ENCODE measurements around the gene EDC3.
"Not testable (repeated sequence)": the region's sequence is repeated elsewhere in the genome, so short reads cannot be mapped to it uniquely, and the experiment has no call there.

EDC3 gene

GRCh38 chr15:74612677-74613076, 83.1 kb downstream of the EDC3 start:
- FAIRE-seq, result no peak

GRCh38 chr15:74611834-74612233, 84.0 kb downstream of the EDC3 start:
- FAIRE-seq (no peak), DNase-seq (ENCODE audit: insufficient read length, low spot score) (no peak)

More at GRCh38 chr15:74612677-74613076, 83.1 kb downstream of the EDC3 start:
- DNase-seq (ENCODE audit: insufficient read length, low spot score), result no peak

GRCh38 chr15:74611341-74611740, 84.5 kb downstream of the EDC3 start:
- no peak for FAIRE-seq

GRCh38 chr15:74610302-74610951, 85.4 kb downstream of the EDC3 start:
- DNase-seq (ENCODE audit: insufficient read length, low spot score), result no peak
- FAIRE-seq, result no peak

More at GRCh38 chr15:74611341-74611740, 84.5 kb downstream of the EDC3 start:
- no peak for DNase-seq (ENCODE audit: insufficient read length, low spot score)

- DNase-seq (ENCODE audit: insufficient read length, low spot score) (no peak), FAIRE-seq (no peak)
Observed at GRCh38 chr15:74609938-74610301, 85.9 kb downstream of the EDC3 start.

- no peak for FAIRE-seq
- DNase-seq (ENCODE audit: insufficient read length, low spot score), result no peak
Observed at GRCh38 chr15:74608786-74609185, 87.0 kb downstream of the EDC3 start.

- FAIRE-seq (no peak), DNase-seq (ENCODE audit: insufficient read length, low spot score) (no peak)
Observed at GRCh38 chr15:74605795-74606150, 90.1 kb downstream of the EDC3 start.

- no peak for FAIRE-seq
- DNase-seq (ENCODE audit: insufficient read length, low spot score), result no peak
Observed at GRCh38 chr15:74604983-74605794, 90.6 kb downstream of the EDC3 start.

GRCh38 chr15:74603789-74604705, 91.8 kb downstream of the EDC3 start:
- FAIRE-seq (no peak), DNase-seq (ENCODE audit: insufficient read length, low spot score) (no peak)

GRCh38 chr15:74603026-74603788, 92.6 kb downstream of the EDC3 start:
- FAIRE-seq (no peak), DNase-seq (ENCODE audit: insufficient read length, low spot score) (no peak)

- DNase-seq (ENCODE audit: insufficient read length, low spot score) (no peak), FAIRE-seq (no peak)
Observed at GRCh38 chr15:74599156-74599555, 96.7 kb downstream of the EDC3 start.

GRCh38 chr15:74598126-74598842, 97.5 kb downstream of the EDC3 start:
- DNase-seq (ENCODE audit: insufficient read length, low spot score) (peak; percentile 99), FAIRE-seq (peak; percentile 93)

GRCh38 chr15:74597146-74597705, 98.6 kb downstream of the EDC3 start:
- not testable (repeated sequence) for FAIRE-seq; DNase-seq (ENCODE audit: insufficient read length, low spot score)

GRCh38 chr15:74596736-74597135, 99.1 kb downstream of the EDC3 start:
- DNase-seq (ENCODE audit: insufficient read length, low spot score); FAIRE-seq: not testable (repeated sequence)

GRCh38 chr15:74595271-74595670, 100.6 kb downstream of the EDC3 start:
- DNase-seq (ENCODE audit: insufficient read length, low spot score) (no peak), FAIRE-seq (no peak)

GRCh38 chr15:74594455-74594854, 101.4 kb downstream of the EDC3 start:
- DNase-seq (ENCODE audit: insufficient read length, low spot score) (no peak), FAIRE-seq (no peak)

- no peak for DNase-seq (ENCODE audit: insufficient read length, low spot score)
- FAIRE-seq, result no peak
Observed at GRCh38 chr15:74593122-74593521, 102.7 kb downstream of the EDC3 start.

GRCh38 chr15:74592222-74592621, 103.6 kb downstream of the EDC3 start:
- DNase-seq (ENCODE audit: insufficient read length, low spot score) (no peak), FAIRE-seq (no peak)

GRCh38 chr15:74589826-74590225, 106.0 kb downstream of the EDC3 start:
- DNase-seq (ENCODE audit: insufficient read length, low spot score) (no peak), FAIRE-seq (no peak)

Measured in GM19239 (cell line).